GM23248 (cell line): Measurements from ENCODE around the gene ADM2. TPM values are rescaled to one million over a fixed set of nuclear protein-coding genes. Genes with fewer than 3 reads are reported as not detected.

ENCODE experiments used
- DNase-seq: peaks from one replicate; pipeline ENCODE4 v3.0.0-alpha.2; 2015
- H2AFZ ChIP-seq: fragments of 200-600 bp; sonication (generic); 2 replicates; pipeline ENCODE4 v1.6.1; 2016; ENCODE audit warnings: antibody characterized with exemption
- H3F3A ChIP-seq: fragments of 200-600 bp; sonication (generic); 2 replicates; pipeline ENCODE4 v1.6.1; 2016; ENCODE audit warnings: mild to moderate bottlenecking, antibody characterized with exemption, mixed run types; ENCODE audit not compliant: insufficient read depth
- H3K27ac ChIP-seq: fragments of 200-600 bp; sonication (generic); 2 replicates; pipeline ENCODE4 v1.5.1; 2016; ENCODE audit warnings: mild to moderate bottlenecking
- H3K27me3 ChIP-seq: fragments of 200-600 bp; sonication (generic); replicated peaks from 2 replicates; pipeline ENCODE4 v1.6.1; 2016; ENCODE audit warnings: mild to moderate bottlenecking; ENCODE audit not compliant: insufficient read depth
- H3K36me3 ChIP-seq: fragments of 200-600 bp; sonication (generic); 2 replicates; pipeline ENCODE4 v1.6.1; 2016; ENCODE audit warnings: low read depth, mild to moderate bottlenecking
- H3K4me1 ChIP-seq: fragments of 200-600 bp; sonication (generic); 2 replicates; pipeline ENCODE4 v1.6.1; 2016; ENCODE audit warnings: mild to moderate bottlenecking; ENCODE audit not compliant: insufficient read depth
- H3K4me2 ChIP-seq: fragments of 200-600 bp; sonication (generic); one replicate; pipeline ENCODE4 v1.6.1; 2016; ENCODE audit warnings: mild to moderate bottlenecking; ENCODE audit not compliant: unreplicated experiment
- H3K4me3 ChIP-seq: fragments of 200-600 bp; sonication (generic); 2 replicates; pipeline ENCODE4 v1.5.1; 2016; ENCODE audit warnings: mild to moderate bottlenecking
- H3K79me2 ChIP-seq: fragments of 200-600 bp; sonication (generic); 2 replicates; pipeline ENCODE4 v1.6.1; 2016; ENCODE audit warnings: mild to moderate bottlenecking; ENCODE audit not compliant: insufficient read depth
- H3K9ac ChIP-seq: fragments of 200-600 bp; sonication (generic); 2 replicates; pipeline ENCODE4 v1.6.1; 2016; ENCODE audit warnings: mild to moderate bottlenecking
- H3K9me2 ChIP-seq: fragments of 200-600 bp; sonication (generic); 2 replicates; pipeline ENCODE4 v1.6.1; 2016; ENCODE audit warnings: mixed run types, mild to moderate bottlenecking, moderate library complexity; ENCODE audit not compliant: insufficient read depth
- H3K9me3 ChIP-seq: fragments of 200-600 bp; sonication (generic); one replicate; pipeline ENCODE4 v1.6.1; 2017; ENCODE audit warnings: low read depth
- H4K20me1 ChIP-seq: fragments of 200-600 bp; sonication (generic); 2 replicates; pipeline ENCODE4 v1.6.0; 2016; ENCODE audit not compliant: insufficient read depth
- EZH2 ChIP-seq: fragments of 200-600 bp; sonication (generic); IDR thresholded peaks from 2 replicates; pipeline ENCODE4 v1.6.1; 2018; ENCODE audit warnings: antibody characterized with exemption, mild to moderate bottlenecking; ENCODE audit not compliant: insufficient read depth, poor library complexity, severe bottlenecking
- EZH2phosphoT487 ChIP-seq: fragments of 200-600 bp; sonication (generic); IDR thresholded peaks from 2 replicates; pipeline ENCODE4 v1.6.1; 2018; ENCODE audit warnings: antibody characterized with exemption, moderate library complexity, mild to moderate bottlenecking, low read depth; ENCODE audit not compliant: insufficient read depth
- WGBS, 2 experiments: methylation state at CpG; one replicate each; pipeline ENCODE4 v1.1.6; 2015 to 2017; ENCODE audit warnings: low lambda C conversion rate in 2 of 2, low coverage in 1 of 2; ENCODE audit errors: missing lambda C conversion rate in 2 of 2; 5-methylcytosine and 5-hydroxymethylcytosine counted together
- in situ Hi-C: fragments of 300-500 bp; cut with MboI; formaldehyde crosslinking; loops from 2 replicates; pipeline ENCODE4 v1.15.0; 2020
- polyA plus RNA-seq: library from polyadenylated mRNA; unstranded; fragments of >200 nt; fragmentation: Nextera tagmentation; extraction: Ambion mirVana; gene quantifications from 2 replicates; pipeline ENCODE4 v1.2.1, GENCODE V29; 2016
- total RNA-seq: library from RNA; depleted of rRNA; stranded (reverse); fragments of >200 nt; shearing (Covaris generic); gene quantifications from 2 replicates; pipeline ENCODE4 v1.2.3, GENCODE V29; 2014

Gene ADM2
- total and polyA plus RNA-seq, 2 experiments from 2014 or later: 11.6 to 15.2 TPM

GRCh38 chr22:50525858-50526107 lies 44.4 kb downstream of the ADM2 start:
- DNase-seq: no peak
- 0 out of 2 replicates have a peak, but pooled peaks cover 6% of the 10 kb centered on the region for H3K36me3 ChIP-seq
- H3K27ac ChIP-seq: peak overlapping the region; percentile 84
- H3F3A ChIP-seq: peaks cover 16% of the 10 kb centered on the region; the same call in 1 of the 2 replicates
- no peaks in the 10 kb centered on the region for H3K4me1 ChIP-seq
- no peaks in the 10 kb centered on the region for H4K20me1 ChIP-seq
- TF ChIP-seq EZH2phosphoT487 (no peak), EZH2 (no peak)
- no peaks in the 10 kb centered on the region for H3K27me3 ChIP-seq
- no peaks in the 10 kb centered on the region for H3K9me3 ChIP-seq
- H2AFZ ChIP-seq: peak overlapping the region; percentile 47
- in situ Hi-C loops: no loop called here
- 2 to 3% methylated on average over 9 to 16 of the region's 33 CpGs for WGBS, 2 experiments
- H3K4me2 ChIP-seq: peak overlapping the region; percentile 77
- H3K4me3 ChIP-seq: peak overlapping the region; percentile 77
- no peaks in the 10 kb centered on the region for H3K9me2 ChIP-seq
- peaks cover 34% of the 10 kb centered on the region for H3K79me2 ChIP-seq
- H3K9ac ChIP-seq: peak overlapping the region; percentile 85

GRCh38 chr22:50526108-50526833 lies 44.9 kb downstream of the ADM2 start:
- Histone ChIP-seq H3K27ac (peak overlapping the region; percentile 84), H3K9ac (peak overlapping the region; percentile 85), H3K36me3 (0 out of 2 replicates have a peak, but pooled peaks cover 6% of the 10 kb centered on the region), H3K4me2 (peak overlapping the region; percentile 77), H3K27me3 (no peaks in the 10 kb centered on the region), H3K4me1 (no peaks in the 10 kb centered on the region), H2AFZ (peak overlapping the region; percentile 47), H3K9me2 (no peaks in the 10 kb centered on the region), H3K9me3 (no peaks in the 10 kb centered on the region), H3K79me2 (peaks cover 34% of the 10 kb centered on the region), H4K20me1 (no peaks in the 10 kb centered on the region), H3F3A (peaks cover 16% of the 10 kb centered on the region; the same call in 1 of the 2 replicates), H3K4me3 (peak overlapping the region; percentile 77)
- TF ChIP-seq EZH2 (no peak), EZH2phosphoT487 (no peak)
- in situ Hi-C loops: no loop called here
- DNase-seq: peak; percentile 79
- WGBS, 2 experiments: 1% methylated on average over 23 to 35 of the region's 77 CpGs

- H3K9ac ChIP-seq: peak overlapping the region; percentile 85
- peak overlapping the region; percentile 84 for H3K27ac ChIP-seq
- no peaks in the 10 kb centered on the region for H4K20me1 ChIP-seq
- 37 to 44% methylated on average over 25 to 29 of the region's 29 CpGs for WGBS, 2 experiments
- H3K27me3 ChIP-seq: no peaks in the 10 kb centered on the region
- peak overlapping the region; percentile 77 for H3K4me3 ChIP-seq
- no peaks in the 10 kb centered on the region for H3K9me2 ChIP-seq
- peaks cover 26% of the 10 kb centered on the region for H3K79me2 ChIP-seq
- peak overlapping the region; percentile 47 for H2AFZ ChIP-seq
- no peaks in the 10 kb centered on the region for H3K4me1 ChIP-seq
- in situ Hi-C loops: no loop called here
- TF ChIP-seq EZH2 (no peak), EZH2phosphoT487 (no peak)
- no peak for DNase-seq
- peak overlapping the region; percentile 77 for H3K4me2 ChIP-seq
- peaks cover 16% of the 10 kb centered on the region; the same call in 1 of the 2 replicates for H3F3A ChIP-seq
- H3K9me3 ChIP-seq: no peaks in the 10 kb centered on the region
- 0 out of 2 replicates have a peak, but pooled peaks cover 6% of the 10 kb centered on the region for H3K36me3 ChIP-seq
Measured at GRCh38 chr22:50526834-50527801, 45.8 kb downstream of the ADM2 start.

GRCh38 chr22:50527921-50528681 lies 46.8 kb downstream of the ADM2 start:
- Histone ChIP-seq H3K4me2 (no peak overlapping the region), H3K9me2 (no peaks in the 10 kb centered on the region), H3K36me3 (0 out of 2 replicates have a peak, but pooled peaks cover 6% of the 10 kb centered on the region), H4K20me1 (no peaks in the 10 kb centered on the region), H3K9ac (no peak overlapping the region), H3F3A (peaks cover 21% of the 10 kb centered on the region), H3K27me3 (no peaks in the 10 kb centered on the region), H3K4me3 (no peak overlapping the region), H3K9me3 (no peaks in the 10 kb centered on the region), H3K79me2 (peaks cover 16% of the 10 kb centered on the region), H3K27ac (no peak overlapping the region), H2AFZ (no peak overlapping the region), H3K4me1 (no peaks in the 10 kb centered on the region)
- in situ Hi-C loops: no loop called here
- no peak for TF ChIP-seq EZH2phosphoT487
- TF ChIP-seq EZH2: no peak
- 91 to 95% methylated on average over 18 of the region's 18 CpGs for WGBS, 2 experiments
- DNase-seq: no peak
